Psoas muscle (tissue), 8 donors: ENCODE results near the gene SLC39A13. TPM values are rescaled to one million over a fixed set of nuclear protein-coding genes. Genes with fewer than 3 reads are reported as not detected.

Source experiments
- ATAC-seq, 4 donors: fragments of 200-7000 bp; cut with Tn5 transposase; one replicate each; pipeline ENCODE4 v1.9.1; 2020; ENCODE audit warnings: moderate library complexity in 3 of 4, mild to moderate bottlenecking in 2 of 4
- DNase-seq, 2 donors: peaks; one replicate each; pipeline ENCODE4 v3.0.0-alpha.2; 2020
- H3K27ac ChIP-seq: fragments of 200-600 bp; one replicate; pipeline ENCODE4 v1.8.0; 2022
- H3K27me3 ChIP-seq, 3 donors: fragments of 200-600 bp in 1 of 3; one replicate each; pipeline versions ENCODE4 v1.6.1 to v1.8.0; 2013 to 2022; ENCODE audit warnings: low read length in 2 of 3, mild to moderate bottlenecking in 2 of 3, moderate library complexity in 1 of 3; ENCODE audit not compliant: insufficient read depth in 3 of 3
- H3K36me3 ChIP-seq, 2 donors: fragments of 200-600 bp in 1 of 2; one replicate each; pipeline versions ENCODE4 v1.6.1 to v1.8.0; 2013 to 2022; ENCODE audit warnings: low read depth in 1 of 2, mild to moderate bottlenecking in 1 of 2, moderate library complexity in 1 of 2; ENCODE audit not compliant: insufficient read depth in 1 of 2
- H3K4me1 ChIP-seq: fragments of 200-600 bp; one replicate; pipeline ENCODE4 v1.8.0; 2022
- H3K4me3 ChIP-seq: fragments of 200-600 bp; one replicate; pipeline ENCODE4 v1.8.0; 2022; ENCODE audit warnings: mild to moderate bottlenecking
- H3K9me3 ChIP-seq: fragments of 200-600 bp; one replicate; pipeline ENCODE4 v1.8.0; 2022
- WGBS, 3 donors: extraction: QIAGEN DNeasy Blood & Tissue Kit; methylation state at CpG; one replicate each; pipeline versions ENCODE4 v1.1.6 to v1.1.7; 2013; 5-methylcytosine and 5-hydroxymethylcytosine counted together
- intact Hi-C, 2 donors: fragments of 100-400 bp; cut with DNase I; formaldehyde crosslinking; loops; one replicate each; pipeline versions ENCODE4 v1.11.0 to v1.14.2; 2022
- polyA plus RNA-seq, 3 donors: library from polyadenylated mRNA; stranded (reverse); fragments of 200-250 nt; gene quantifications; one replicate each; pipeline ENCODE4 v1.2.3, GENCODE V29; 2013
- total RNA-seq, 4 donors: library from RNA; stranded (reverse); fragmentation: NEBNext Ultra II Directional in 2 of 4; extraction: Animal tissue kit (Norgen Biotek cat#: 25700) in 2 of 4; gene quantifications; one replicate each; pipeline versions ENCODE4 v1.2.1 to v1.2.4, GENCODE V29; 2021 to 2023
- TF ChIP-seq, protein P1 (sequence below): fragments of 200-600 bp; IDR thresholded peaks from one replicate; pipeline ENCODE4 v1.8.0; 2022; ENCODE audit warnings: antibody characterized with exemption
- donor health status: healthy with polysubstance abuse.
- donor health status: DM: no; HTN: no; CAD: no; lungs with moderate emphysema.
- donor health status: Bipolar disorder and iron deficiency.
- donor health status: healthy.
- donor health status: DM: yes; HTN: yes; CAD: no.
- donor health status: DM: no; HTN: no; CAD: no.
- donor health status: DM: no; HTN: no; CAD: no.
- donor health status: DM: yes; HTN: yes; CAD: no.

The SLC39A13 gene
- total and polyA plus RNA-seq, 7 donors: 14.7 to 35.3 (median 26.9) TPM

DNA sequence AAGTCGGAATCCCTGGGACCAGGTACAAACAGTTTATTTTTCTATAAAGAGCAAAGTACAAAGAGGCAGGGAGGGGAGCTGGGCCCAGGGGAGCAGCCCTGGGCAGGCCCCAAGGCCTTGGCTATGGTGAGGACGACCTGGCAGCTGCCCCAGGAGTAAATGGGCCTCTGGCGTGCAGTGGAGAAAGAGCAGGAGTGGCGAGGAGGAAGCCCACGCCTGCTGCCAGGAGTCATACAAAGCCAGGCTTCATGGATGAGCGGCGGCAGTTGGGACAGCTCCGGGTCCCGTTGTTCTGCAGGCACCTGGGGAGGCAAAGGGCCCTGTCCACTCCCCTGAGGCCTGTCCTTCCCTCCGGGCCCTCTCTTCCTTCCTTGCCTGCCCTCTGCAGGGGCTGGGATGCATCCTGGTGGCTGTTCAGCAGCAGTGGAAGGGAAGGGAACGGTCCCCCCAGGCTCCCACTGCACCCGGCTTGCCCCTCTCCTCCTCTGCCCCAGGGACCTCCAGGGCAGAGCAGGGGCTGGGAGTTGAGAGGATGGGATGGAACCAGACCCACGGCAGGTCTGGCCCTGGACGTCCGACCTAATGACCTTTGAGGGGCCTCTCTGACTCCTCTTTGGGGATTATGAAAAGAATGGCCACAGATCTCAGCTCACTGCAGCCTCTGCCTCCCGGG is 29.5 kb downstream of the SLC39A13 start:
- intact Hi-C loops: no loop called here
- no peak overlapping the region for H3K4me3 ChIP-seq
- peaks cover 15% of the 10 kb centered on the region for H3K4me1 ChIP-seq
- 20 to 31% (median 25%) methylated on average over 13 to 16 of the region's 16 CpGs for WGBS, 3 donors
- H3K27ac ChIP-seq: peak overlapping the region; percentile 55
- H3K27me3 ChIP-seq: no peaks in the 10 kb centered on the region
- peak; percentile 47 to 77 (median 60) for ATAC-seq
- H3K9me3 ChIP-seq: no peaks in the 10 kb centered on the region
- DNase-seq: peak; percentile 63 to 79
- TF ChIP-seq, protein P1, sequence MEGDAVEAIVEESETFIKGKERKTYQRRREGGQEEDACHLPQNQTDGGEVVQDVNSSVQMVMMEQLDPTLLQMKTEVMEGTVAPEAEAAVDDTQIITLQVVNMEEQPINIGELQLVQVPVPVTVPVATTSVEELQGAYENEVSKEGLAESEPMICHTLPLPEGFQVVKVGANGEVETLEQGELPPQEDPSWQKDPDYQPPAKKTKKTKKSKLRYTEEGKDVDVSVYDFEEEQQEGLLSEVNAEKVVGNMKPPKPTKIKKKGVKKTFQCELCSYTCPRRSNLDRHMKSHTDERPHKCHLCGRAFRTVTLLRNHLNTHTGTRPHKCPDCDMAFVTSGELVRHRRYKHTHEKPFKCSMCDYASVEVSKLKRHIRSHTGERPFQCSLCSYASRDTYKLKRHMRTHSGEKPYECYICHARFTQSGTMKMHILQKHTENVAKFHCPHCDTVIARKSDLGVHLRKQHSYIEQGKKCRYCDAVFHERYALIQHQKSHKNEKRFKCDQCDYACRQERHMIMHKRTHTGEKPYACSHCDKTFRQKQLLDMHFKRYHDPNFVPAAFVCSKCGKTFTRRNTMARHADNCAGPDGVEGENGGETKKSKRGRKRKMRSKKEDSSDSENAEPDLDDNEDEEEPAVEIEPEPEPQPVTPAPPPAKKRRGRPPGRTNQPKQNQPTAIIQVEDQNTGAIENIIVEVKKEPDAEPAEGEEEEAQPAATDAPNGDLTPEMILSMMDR: no peak
- H3K36me3 ChIP-seq: peaks cover 0 to 10% of the 10 kb centered on the region in 2 donors

DNA sequence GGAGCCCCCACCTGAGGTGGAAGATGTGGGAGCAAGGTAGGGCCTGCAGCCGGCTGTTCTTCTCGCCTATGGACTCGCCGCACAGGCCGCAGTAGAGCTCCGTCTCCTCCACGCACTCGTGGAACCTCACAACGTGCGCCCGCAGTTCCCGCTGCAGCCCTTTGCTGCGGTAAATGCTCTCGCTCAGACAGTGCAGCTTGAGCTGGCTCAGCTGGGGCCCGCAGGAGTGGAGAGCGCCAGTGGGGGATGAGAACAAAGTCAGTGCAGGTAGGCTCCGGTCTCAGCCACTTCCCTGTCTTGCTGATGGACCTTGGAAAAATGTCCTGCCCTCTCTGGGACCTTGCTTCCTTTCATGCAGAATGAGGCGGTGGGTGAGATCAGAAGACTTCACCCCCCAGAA is 30.3 kb downstream of the SLC39A13 start:
- no peak for DNase-seq
- Histone ChIP-seq H3K9me3 (no peaks in the 10 kb centered on the region), H3K4me3 (no peak overlapping the region), H3K4me1 (peaks cover 24% of the 10 kb centered on the region), H3K27ac (no peak overlapping the region), H3K36me3 (peaks cover 0 to 10% of the 10 kb centered on the region in 2 donors), H3K27me3 (no peaks in the 10 kb centered on the region)
- intact Hi-C loops: no loop called here
- WGBS, 3 donors: 91 to 92% (median 91%) methylated on average over 18 of the region's 18 CpGs
- TF ChIP-seq, protein P1: no peak
- no peak for ATAC-seq

DNA sequence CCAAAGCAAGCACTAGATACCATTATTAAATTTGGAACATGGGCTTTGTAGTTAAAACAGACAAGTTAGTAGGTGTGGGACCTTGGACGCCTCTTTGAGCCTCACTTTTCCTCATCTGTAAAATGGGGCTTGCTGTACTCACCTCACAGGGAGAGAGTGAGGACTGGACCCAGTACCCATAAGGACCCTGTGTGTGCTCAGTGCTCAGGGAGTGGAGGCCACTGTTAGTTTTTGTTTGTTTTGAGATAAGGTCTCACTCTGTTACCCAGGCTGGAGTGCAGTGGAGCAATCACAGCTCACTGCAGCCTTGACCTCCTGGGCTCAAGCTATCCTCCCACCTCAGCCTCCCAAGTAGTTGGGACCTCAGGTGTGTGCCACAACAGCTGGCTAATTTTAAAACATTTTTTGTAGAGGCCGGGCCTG is 31.7 kb downstream of the SLC39A13 start:
- intact Hi-C loops: no loop called here
- no peak overlapping the region for H3K4me3 ChIP-seq
- H3K27ac ChIP-seq: no peak overlapping the region
- H3K36me3 ChIP-seq: peaks cover 0 to 14% of the 10 kb centered on the region in 2 donors
- ATAC-seq (no peak), DNase-seq (no peak)
- H3K27me3 ChIP-seq: no peaks in the 10 kb centered on the region
- peaks cover 27% of the 10 kb centered on the region for H3K4me1 ChIP-seq
- 90 to 95% (median 90%) methylated on average over 2 of the region's 2 CpGs for WGBS, 3 donors
- no peaks in the 10 kb centered on the region for H3K9me3 ChIP-seq
- TF ChIP-seq, protein P1: no peak

DNA sequence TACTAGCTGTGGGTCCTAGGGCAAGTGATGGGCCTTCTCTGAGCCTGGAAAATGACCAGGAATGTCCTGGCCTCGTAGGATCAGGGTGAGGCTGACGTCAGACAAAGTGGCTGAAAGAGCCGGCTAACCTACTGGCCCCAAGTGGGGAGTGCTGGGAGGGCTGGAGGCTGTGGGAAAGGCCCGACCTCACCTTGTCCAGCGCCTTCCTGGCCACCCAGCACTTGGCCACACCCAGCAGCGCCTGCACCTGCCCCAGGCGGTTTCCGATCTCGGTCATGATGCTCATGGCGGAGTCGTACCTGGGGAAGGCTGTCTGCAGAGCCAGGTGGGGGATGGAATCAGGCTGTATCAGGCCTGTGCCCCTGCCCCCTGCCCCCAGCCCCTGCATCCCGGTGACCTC is 33.0 kb downstream of the SLC39A13 start:
- no peak overlapping the region for H3K4me3 ChIP-seq
- DNase-seq: no peak
- H3K36me3 ChIP-seq: peaks cover 0 to 15% of the 10 kb centered on the region in 2 donors
- H3K4me1 ChIP-seq: peaks cover 27% of the 10 kb centered on the region
- no peak for ATAC-seq
- no peaks in the 10 kb centered on the region for H3K9me3 ChIP-seq
- no peaks in the 10 kb centered on the region for H3K27me3 ChIP-seq
- intact Hi-C loops: no loop called here
- no peak overlapping the region for H3K27ac ChIP-seq
- WGBS, 3 donors: 80 to 84% (median 82%) methylated on average over 8 to 12 of the region's 12 CpGs
- TF ChIP-seq, protein P1: no peak

DNA sequence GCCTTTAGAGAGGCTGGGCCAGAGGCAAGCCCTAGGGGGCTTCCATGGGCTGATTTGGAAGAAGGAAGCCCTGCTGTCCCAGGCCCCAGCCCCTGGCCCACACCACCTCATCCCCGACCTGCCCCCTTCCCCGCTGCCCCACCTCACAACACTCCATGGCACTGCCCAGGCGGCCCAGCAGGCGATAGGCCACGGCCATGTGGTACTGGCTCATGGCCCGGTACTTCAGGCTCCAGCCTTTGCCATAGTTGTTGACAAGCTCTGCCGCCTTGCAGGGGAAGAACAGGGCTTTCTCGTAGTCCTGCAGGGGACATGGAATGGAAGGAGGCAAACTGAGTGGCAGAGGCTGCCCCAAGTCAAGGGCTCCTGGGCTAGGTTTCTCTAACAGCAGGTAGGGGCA is 34.1 kb downstream of the SLC39A13 start:
- Histone ChIP-seq H3K4me1 (peaks cover 30% of the 10 kb centered on the region), H3K36me3 (peaks cover 0 to 25% of the 10 kb centered on the region in 2 donors), H3K9me3 (no peaks in the 10 kb centered on the region), H3K4me3 (no peak overlapping the region), H3K27me3 (no peaks in the 10 kb centered on the region), H3K27ac (peak overlapping the region; percentile 41)
- peak; percentile 56 to 74 (median 66) for ATAC-seq
- peak in 1 of 2 donors; percentile 67 for DNase-seq
- intact Hi-C loops: no loop called here
- WGBS, 3 donors: 30 to 68% (median 41%) methylated on average over 8 of the region's 8 CpGs
- TF ChIP-seq, protein P1: no peak
